Cardiac fibroblast (primary cell): ENCODE measurements around the gene IQGAP2.

Source experiments
- DNase-seq, 2 donors: peaks; one replicate each; pipeline versions ENCODE4 v3.0.0 to v3.0.0-alpha.2; 2010; ENCODE audit warnings: low read depth in 2 of 2
- H3K4me3 ChIP-seq, 2 donors: replicated peaks in 1 of 2; 1 replicate in 1 of 2; 2 replicates in 1 of 2; pipeline ENCODE4 v1.5.1; 2011; ENCODE audit warnings: low read depth in 2 of 2, low read length in 2 of 2, mild to moderate bottlenecking in 2 of 2, moderate library complexity in 1 of 2
- TF ChIP-seq, protein P1 (sequence below): IDR thresholded peaks from one replicate; pipeline ENCODE4 v1.5.1; 2011; ENCODE audit warnings: low read depth, mild to moderate bottlenecking, low read length, inconsistent platforms

IQGAP2 gene

DNA sequence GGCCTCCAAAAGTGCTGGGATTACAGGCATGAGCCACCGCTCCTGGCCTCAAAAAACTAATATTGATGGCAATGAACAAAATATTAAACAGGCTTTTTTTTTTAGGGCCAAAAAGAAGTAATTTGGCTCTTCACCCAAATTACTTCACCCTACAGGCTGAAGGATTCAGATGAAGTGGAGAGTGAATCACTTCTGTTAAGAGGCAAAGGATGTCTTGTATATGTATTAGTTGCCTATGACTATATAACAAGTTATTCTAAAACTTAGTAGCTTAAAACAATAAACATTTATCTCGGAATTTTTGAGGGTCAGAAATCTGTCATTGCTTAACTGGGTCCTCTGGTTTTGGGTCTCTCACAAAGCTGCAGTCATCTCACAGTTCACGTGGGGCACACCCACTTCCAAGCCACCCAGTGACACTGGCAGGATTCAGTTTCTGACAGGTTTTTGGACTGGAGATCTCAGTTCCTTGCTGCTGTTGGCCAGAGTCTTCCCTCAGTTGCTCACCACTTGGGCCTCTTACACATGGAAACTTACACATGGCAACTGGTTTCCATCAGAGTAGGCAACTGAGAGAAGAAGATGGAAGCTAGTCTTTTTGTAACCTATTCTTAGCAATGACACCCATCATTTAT, 66.7 kb downstream of the IQGAP2 start:
- TF ChIP-seq, protein P1, sequence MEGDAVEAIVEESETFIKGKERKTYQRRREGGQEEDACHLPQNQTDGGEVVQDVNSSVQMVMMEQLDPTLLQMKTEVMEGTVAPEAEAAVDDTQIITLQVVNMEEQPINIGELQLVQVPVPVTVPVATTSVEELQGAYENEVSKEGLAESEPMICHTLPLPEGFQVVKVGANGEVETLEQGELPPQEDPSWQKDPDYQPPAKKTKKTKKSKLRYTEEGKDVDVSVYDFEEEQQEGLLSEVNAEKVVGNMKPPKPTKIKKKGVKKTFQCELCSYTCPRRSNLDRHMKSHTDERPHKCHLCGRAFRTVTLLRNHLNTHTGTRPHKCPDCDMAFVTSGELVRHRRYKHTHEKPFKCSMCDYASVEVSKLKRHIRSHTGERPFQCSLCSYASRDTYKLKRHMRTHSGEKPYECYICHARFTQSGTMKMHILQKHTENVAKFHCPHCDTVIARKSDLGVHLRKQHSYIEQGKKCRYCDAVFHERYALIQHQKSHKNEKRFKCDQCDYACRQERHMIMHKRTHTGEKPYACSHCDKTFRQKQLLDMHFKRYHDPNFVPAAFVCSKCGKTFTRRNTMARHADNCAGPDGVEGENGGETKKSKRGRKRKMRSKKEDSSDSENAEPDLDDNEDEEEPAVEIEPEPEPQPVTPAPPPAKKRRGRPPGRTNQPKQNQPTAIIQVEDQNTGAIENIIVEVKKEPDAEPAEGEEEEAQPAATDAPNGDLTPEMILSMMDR = no peak
- H3K4me3 ChIP-seq = no peak overlapping the region
- no peak for DNase-seq

DNA sequence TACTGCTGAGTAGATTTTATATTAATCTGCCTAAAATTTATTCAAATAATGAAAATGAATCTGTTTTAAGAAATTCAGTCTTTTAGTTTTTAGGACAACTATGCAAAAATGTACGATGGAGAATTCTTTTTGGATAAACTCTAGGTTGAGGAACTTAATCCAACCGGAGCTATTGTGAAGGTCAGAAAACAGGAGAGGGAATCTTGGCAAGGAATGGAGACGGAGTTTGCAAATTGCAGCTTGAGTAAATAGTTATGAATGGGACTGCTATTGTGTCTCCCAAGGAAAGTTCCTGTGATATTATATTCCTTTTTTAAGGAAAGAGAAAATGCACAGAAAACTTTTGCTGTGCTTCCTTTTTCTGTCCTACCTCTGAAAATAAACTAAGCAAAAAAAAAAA, 67.9 kb downstream of the IQGAP2 start:
- H3K4me3 ChIP-seq = no peak overlapping the region
- TF ChIP-seq, protein P1 = no peak
- DNase-seq = no peak

DNA sequence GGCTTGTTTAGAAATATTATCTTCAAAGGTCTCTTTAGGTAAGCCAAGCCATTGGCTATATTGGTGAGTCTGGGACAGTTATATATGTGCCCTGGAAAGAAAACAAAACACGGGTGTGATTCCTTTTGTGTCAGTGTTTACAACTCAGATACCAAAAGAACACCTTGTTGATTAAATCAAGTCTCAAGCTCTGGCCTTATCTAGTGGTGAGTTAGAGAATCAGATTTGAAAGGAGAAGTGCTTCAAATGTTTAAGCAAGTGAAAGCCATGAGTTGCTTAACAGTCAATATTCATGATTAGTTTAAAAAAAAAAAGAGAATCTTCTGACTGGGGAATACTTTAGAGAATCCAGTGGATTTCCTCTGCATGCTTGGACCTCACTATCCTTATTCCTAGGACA, 68.3 kb downstream of the IQGAP2 start:
- no peak for DNase-seq
- TF ChIP-seq, protein P1 = no peak
- no peak overlapping the region for H3K4me3 ChIP-seq

DNA sequence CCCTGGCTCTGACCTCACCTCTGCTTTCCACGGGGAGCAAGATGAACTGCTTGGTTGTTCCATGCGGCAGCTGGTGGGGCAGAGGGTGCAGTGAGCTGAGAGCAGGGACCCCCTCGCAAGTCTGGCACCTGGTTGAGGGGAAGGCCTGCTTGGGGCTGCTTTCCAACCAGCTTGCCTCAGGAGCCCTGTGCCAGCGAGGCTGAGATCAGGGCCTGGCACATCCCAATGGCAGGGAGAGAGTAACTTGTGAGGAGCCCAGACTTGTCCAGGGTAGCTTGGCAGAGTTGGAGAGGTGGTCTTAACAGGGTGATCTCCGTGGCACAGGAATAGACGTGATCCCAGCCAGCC, 68.9 kb downstream of the IQGAP2 start:
- H3K4me3 ChIP-seq = no peak overlapping the region
- TF ChIP-seq, protein P1 = no peak

DNA sequence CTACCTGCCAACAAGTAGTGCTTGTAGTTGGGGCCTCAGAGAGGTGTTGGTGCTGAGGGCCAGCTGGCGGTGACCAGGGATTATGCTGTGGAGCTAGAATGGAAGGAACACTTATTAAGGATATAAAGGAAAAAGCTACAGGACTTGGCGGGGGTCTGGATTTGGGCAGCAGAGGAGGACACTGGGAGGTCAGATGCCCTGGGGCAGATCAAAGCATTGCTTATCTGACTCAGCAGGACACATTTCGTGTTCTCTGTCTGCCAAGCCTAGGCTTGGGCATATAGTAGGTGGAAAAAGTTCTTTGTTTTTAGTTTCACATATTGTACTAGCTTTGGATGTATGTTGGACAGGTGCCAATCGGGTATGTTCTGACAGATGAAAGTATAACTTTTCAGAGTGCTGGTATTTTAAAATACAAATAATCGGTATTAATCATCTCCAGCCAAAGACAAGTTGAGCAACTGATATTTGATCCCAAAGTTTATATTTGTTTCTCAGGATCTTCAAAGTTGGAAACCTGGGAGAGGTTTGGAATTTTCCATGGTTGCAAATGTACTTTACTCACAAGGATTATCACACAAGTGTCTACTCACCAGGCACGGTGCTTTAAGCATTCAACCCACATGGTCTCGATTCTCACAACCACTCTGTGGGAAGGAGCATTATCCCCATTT, 69.4 kb downstream of the IQGAP2 start:
- no peak for DNase-seq
- no peak overlapping the region for H3K4me3 ChIP-seq
- TF ChIP-seq, protein P1 = no peak

More for the DNA sequence above, 68.9 kb downstream of the IQGAP2 start:
- DNase-seq = no peak

DNA sequence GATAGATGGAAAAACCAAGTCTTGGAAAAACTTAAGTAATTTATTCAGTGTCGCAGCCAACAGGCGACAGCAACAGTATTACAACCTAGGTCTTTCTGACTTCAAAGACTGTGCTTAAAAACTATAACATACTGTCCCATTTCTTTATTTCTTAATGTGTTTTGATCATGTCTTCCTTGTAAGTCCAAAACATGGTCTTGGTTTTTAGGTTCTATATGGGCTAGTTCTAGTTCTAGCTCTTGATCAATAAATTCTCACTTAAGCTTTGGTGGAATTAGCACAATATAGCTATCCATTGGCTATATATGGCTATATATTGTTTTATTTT, 69.9 kb downstream of the IQGAP2 start:
- TF ChIP-seq, protein P1 = no peak
- no peak for DNase-seq
- H3K4me3 ChIP-seq = no peak overlapping the region

DNA sequence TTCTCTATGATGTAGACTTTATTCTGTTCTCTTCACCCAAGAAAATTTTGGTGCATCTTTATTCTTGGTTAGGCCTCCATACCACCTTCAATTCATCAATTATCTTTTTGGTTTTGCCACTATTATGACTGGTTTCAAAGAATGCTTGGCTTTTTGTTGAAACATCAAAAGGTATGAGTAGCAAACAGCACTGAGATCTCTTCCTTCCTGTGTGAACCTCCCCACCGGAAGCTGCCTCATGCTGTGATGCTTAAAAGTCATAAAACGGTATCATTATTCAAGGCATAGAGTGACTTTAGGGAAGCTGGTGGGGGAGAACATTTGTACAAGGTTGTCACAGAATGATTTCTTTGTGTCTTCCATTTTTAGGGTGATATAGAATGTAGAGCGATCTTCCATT, 70.6 kb downstream of the IQGAP2 start:
- DNase-seq = no peak

More for the DNA sequence above, 70.6 kb downstream of the IQGAP2 start:
- H3K4me3 ChIP-seq = no peak overlapping the region
- TF ChIP-seq, protein P1 = no peak
